RPMI8226 (cell line): Measurements from ENCODE around the gene LDHB.
"Not testable (repeated sequence)": the region's sequence is repeated elsewhere in the genome, so short reads cannot be mapped to it uniquely, and the experiment has no call there.

Experiments used
- DNase-seq: peaks from one replicate; pipeline ENCODE4 v3.0.0-alpha.2; 2015

LDHB gene

DNA sequence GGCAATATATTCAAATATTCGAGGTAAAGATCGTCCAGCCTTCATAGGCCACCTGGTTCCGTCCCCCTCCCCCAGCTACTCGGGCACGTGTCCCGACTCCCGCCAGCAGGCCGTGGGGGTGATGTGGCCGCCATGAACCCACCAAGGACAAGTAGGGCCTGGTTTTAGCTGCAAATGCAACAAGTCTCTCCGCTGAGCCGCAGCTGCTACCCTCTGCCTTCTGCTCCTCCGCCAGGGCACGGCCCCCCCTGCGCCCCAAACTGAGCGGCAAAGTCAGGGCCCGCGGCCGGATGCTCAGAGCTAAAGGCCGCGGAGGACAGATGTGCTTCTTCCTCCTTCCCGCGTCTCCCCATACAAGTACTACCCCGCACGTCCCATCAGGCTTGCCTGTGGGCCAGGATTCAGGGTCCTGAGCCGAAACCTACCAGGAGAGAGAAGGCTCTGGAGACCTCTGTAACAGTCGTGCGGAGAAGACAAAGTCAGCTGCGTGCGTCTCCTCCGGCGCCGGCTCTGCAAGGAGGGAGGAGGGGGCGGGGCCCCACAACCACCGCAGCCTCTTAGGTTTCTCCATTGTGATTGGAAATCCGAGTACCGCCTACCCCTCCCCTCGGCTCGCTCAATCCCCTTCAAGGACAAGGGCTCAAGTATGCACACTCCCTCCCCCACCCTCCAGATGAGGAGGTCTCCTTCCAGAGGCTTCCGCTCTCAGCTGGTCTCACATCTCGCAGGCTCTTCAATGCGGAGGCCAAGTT lies at the start of gene LDHB:
TSS of gene LDHB (minus strand) at position 517 of the 752 bp plus-strand sequence. CDS start 3,171 bp downstream, outside the sequence.
- peak; percentile 96 for DNase-seq

DNA sequence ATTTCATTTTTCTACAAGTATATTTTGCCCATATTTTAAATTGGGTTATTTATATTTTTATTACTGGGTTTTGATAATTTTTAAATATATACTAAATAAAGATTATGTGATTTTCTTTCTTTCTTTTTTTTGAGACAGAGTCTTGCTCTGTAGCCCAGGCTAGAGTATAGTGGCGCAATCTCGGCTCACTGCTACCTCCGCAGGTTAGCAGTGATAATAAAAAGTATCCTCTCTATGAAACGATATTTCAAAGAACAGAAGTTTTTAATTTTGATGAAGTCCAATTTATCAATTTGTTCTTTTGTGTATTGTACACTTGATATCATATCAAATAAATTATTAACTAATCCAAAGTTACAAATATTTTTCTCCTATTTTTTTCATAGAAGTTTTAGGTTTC lies 47.2 kb upstream of the LDHB start:
- no peak for DNase-seq

DNA sequence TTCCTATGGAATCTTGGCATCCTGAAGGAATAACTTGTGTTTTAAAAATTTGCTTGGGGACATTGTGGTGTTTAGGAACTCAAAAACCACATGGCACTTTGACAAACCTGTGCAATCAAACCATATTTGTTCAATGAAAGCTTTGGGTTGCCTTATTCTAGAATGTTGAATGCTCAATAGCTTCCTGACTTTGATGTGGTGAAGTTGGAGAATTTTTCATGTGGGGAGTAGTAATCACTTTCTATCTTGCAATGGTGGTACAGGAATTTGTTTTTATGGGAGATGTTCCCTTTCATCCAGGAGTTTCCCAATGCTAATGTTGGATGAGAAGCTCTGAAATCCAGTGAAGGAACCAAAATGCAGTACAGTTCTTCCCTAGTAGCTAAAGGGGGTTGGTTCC lies 42.2 kb upstream of the LDHB start:
- no peak for DNase-seq

DNA sequence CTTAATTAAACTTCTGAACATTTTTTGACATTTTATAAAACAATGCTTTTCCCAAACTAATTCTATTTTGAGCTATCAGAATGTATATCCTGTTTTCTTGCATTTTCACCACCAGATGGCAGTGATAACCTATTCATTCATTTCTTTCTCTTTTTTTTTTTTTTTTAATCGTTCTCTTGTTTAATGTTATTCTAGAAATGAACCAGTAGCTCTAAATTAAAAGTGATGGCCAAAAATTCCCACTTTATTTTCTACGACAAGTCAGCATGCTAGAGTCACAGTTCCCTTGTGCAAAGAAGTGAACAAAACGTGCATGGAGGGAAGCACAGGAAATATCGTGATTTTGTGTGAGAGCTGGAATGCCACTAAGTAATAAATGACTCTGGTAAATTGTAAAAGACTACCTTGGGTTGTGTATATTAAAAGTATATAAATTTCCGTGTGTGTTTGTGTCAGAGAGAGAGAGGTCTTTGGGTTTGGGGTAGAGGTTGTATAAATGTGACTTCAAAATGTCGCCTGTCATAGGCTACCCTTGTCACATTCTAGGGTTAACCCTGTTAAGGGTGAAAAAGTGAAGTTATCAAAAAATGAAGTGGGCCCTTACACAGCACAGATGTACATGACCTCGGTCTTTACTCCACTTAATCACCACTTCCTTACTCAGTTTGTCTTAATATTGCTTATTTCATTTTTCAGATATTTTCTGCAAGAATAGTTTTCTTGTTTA lies 40.4 kb upstream of the LDHB start:
- DNase-seq: peak; percentile 21

DNA sequence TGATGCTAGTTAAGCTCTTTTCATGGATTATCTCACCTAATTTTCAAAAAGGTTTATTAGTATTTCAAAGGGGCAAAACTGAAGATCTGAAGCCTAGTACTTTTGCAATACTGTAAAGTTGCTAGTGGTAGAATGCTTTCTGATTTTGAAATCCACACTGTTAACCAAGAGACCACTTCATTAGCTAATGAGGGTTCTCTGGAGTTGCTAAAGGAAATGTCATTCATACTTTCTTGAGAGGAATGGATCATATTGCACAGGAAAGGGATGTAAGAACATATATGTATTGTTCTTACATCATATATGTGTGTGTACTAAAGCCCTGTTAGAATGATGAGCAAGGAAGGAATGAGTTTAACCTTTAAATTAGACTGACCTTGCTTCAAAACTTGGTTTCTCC lies 39.0 kb upstream of the LDHB start:
- DNase-seq: no peak

DNA sequence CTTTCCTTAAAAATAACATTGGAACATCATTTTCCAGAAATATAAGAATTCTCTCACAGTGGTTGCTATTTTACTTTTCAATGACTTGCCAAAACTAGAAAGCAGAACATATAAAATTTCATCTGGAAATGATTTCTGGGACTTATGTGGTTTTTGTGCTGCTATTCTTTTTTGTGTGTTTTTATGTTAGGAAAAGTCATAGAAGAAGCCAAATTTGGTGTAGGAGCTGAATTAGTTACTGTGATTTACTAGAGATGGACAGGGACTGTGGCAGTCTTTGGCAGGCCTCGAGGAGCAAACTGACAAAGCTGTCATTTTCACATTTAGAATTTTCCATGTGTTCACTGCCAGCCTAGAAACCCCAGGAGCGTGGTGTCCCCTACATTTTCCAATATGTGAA lies 38.3 kb upstream of the LDHB start:
- no peak for DNase-seq

DNA sequence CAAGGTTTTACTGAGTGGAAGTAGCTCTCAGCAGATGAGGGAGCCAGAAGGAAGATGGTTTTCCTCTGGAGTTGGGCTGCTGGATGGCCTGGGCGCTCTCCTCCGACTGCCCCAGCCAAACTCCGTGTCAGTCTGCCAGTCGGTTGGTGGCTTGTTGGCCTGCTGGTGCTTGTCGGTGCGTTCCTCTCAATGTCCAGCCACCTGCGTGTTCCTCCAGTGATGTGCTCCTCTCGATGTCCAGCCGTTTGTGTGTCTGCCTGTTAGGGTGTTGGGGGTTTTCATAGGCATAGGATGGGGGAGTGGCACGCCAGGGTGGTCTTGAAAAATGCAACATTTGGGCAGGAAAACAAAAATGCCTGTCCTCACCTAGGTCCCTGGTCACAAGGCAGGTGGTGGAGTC lies 37.0 kb upstream of the LDHB start:
- no peak for DNase-seq

DNA sequence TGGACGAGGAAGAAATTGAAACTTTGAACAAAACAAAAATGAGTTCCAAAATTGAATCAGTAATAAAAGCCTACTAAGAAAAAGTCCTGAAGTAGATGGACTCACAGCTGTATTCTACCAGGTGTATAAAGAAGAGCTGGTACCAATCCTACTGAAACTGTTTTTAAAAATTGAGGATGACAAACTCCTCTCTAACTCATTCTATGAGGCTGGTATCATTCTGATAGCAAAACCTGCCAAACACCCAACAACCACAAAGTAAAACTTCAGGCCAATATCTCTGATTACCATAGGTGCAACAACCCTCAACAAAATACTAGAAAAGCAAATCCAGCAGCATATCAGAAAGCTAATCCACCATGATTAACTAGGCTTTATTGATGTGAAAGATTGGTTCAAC lies 33.9 kb upstream of the LDHB start:
- DNase-seq: no peak

DNA sequence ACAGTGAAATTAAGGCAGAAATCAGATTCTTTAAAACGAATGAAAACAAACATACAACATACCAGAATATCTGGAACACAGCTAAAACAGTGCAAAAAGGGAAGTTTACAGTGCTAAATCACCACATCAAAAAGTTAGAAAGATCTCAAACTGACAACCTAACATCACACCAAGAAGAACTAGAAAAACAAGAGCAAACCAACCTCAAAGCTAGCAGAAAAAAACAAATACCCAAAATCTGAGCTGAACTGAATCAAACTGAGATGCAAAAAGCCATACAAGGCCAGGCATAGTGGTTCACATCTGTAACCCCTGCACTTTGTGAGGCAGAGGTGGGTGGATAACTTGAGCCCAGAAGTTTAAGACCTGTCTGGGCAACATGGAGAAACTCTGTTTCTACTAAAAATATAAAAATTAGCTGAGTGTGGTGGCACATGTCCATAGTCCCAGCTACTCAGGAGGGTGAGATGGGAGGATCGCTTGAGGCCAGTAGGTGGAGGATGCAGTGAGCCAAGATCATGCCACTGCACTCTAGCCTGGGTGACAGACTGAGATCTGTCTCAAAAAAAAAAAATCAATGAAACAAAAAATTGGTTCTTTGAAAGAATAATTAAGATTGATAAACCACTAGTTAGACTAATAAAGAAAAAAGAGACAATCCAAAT lies 33.2 kb upstream of the LDHB start:
- DNase-seq: no peak

DNA sequence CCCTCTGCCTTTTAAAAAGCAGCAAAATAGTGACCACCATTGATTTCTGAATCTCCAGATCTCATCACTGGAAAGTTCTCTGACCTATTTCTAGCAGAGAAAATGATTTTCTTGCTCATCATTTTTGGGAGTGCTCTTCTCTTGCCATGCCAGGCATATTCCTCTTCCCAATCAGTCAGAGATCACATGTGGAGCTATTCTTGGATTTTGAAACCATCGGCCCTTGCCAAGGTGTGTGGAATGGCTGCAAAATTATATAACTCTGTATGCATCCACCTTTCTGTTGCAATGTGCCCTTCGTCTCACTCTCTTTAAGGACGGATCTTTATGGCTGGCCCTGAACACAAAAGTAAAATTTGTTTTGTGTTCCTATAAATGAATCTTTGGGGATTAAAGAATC lies 25.5 kb upstream of the LDHB start:
- no peak for DNase-seq

DNA sequence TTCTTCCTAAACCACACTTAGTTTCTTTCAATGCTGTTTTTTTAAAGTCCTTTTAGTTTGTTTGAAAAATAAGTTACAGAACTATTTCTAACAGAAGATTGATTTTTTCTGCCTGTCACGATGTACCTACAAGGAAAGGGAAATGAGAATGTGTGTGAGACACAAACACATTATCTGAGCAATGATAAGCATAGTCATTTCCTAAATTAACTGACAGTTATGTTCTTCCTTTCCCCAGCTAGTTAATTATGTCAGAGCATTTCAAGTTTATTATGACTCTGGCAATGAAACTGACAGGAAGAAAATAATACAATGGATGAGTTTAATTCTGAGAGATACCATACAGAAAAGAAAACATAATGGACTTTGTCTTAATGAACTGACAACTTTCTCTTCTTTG lies 21.3 kb upstream of the LDHB start:
- DNase-seq: no peak

DNA sequence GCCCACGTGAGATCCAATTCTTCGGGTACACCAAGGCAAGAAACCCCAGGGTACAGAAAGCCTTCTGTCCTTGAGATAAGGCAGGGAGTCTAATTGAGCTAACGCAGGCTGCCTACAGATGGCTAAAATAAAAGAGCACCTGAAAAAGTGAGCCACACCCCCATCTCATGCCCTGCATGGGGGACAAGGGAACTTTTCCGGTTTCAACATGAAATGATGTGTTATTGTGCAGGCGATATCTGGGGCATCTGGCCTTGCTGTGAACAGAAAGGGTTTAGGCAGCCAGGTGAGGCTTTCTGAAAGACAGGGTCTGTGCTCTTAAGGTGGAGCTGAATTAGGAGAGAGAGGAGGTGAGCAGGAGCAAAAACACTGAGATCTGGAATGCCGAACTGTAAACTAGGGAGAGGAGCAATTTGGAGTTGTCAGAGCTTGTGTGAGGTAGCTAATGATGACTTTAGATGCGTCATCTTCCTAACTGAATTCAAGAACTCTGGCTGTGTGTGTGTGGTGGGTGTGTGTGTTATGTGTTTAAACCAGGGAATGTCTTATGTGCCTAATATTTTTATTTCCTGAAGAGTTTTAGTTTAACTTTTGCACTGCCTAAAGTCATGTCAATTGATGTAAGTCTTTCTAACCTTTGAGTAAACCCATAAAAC lies 20.1 kb upstream of the LDHB start:
- no peak for DNase-seq

DNA sequence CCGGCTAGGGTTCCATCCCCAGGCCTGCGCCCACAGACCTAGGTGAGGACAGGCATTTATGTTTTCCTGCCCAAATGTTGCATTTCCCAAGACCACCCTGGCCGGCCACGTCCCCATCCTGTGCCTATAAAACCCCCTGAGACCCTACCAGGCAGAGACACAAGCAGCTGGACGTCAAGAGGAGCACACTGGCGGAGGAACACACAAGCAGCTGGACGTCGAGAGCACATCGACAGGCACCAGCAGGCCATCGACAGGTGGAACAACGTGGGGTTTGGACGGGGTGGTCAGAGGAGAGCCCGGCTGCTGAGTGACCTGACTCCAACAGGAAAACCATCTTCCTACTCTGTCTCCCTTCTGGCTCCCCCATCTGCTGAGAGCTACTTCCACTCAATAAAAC lies 19.6 kb upstream of the LDHB start:
- no peak for DNase-seq

DNA sequence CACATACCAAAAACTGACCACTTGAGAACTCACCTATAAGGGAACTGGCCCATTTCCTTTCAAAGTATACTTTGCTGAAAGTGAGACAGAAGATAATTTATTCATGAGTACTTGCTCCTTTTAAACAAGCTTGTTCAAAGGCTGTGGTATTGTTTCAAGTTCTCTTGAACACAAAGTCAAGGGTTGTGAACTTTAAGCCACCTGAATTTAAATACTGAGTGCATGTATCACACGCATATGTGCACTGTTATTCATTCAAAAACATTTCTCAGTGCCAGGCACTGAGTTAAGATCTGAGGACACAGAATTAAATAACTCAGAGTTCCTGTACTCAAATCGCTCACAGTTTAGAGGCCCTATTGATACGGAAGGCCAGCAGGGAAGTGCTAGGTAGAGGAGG lies 19.1 kb upstream of the LDHB start:
- no peak for DNase-seq

DNA sequence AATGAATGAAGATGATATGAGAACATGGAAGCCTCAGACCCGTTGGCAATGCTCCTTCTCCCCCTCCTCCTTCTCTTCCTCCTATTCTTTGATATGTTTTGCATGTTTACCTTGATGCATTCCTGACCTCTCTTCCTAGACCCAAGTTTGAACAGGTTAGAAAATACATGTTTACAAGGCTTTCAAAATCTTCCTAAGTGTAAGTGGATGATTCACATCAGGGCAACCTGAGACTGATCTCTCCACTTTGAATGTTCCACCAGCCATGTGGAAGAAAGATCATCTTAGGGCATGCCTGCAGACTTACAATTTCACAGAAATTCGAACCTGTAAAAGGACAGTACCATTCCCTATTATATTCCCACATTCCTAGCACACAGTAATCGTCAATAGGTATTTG lies 18.0 kb upstream of the LDHB start:
- no peak for DNase-seq

DNA sequence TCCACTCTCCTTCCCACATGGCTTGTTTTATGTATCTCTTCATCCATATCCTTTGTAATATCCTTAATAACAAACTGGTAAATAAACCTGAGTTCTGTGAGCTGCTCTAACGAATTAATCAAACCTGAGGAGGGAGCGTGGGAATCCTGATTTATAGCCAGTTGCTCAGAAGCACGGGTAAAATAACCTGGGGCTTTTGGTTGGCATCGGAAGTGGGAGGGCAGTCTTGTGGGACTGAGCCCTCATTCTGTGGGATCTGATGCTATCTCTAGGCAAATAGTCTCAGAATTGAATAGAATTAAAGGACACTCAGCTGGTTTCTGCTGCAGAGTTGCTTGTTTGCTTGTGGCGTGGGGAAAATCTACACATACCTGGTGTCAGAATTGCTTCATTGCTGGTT lies 17.5 kb upstream of the LDHB start:
- no peak for DNase-seq

DNA sequence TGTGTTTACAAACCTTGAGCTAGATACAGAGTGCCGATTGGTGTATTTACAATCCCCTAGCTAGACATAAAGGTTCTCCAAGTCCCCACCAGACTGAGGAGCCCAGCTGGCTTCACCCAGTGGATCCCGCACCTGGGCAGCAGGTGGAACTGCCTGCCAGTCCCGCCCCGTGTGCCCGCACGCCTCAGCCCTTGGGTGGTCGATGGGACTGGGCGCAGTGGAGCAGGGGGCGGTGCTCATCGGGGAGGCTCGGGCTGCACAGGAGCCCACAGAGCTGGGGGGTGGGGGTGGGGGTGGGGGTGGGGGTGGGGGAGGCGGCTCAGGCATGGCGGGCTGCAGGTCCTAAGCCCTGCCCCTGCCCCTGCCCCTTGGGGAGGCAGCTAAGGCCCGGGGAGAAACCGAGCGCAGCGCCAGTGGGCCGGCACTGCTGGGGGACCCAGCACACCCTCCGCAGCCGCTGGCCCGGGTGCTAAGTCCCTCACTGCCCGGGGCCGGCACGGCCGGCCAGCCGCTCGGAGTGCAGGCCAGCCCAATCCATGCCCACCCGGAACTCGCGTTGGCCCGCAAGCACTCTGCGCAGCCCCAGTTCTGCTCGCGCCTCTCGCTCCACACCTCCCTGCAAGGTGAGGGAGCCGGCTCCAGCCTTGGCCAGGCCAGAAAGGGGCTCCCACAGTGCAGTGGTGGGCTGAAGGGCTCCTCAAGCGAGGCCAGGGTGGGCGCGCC lies 16.3 kb upstream of the LDHB start:
- not testable (repeated sequence) for DNase-seq

DNA sequence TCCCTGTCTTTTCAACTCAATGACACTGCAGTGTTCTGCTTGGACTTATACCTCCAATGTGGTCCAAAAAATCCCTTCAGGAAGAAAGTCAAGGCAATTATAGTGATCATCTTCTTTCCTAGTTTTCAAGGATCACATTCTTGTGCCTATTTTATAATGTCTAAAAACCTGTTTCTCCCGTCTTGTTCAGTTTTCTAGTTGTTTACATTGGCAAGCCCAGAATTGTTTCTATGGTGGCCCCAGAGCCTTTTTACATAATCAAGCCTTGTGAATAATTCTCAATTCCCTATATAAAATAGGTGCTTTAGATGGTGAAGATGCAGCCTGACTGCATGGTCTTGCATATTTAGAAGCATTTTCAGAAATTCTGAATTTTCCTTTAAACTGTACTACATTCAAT lies 14.5 kb upstream of the LDHB start:
- no peak for DNase-seq

DNA sequence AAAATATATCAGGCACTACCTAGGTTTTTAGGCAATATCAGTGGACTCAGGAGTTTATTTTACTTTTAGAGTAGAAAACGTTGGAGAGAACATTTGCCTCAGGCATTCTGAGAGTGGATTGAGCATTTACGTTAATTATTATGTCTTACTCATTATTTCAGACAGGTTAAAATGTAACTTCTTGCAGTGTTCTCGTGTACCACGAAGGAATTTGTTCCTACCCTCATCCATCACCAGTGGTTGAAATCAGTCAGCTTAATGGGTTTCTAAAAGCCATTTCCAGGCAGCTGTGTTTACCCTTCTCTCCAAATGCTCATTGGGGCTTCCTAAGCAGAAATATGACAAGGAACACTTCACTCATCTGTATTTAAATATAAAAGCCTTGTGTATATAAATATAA lies 9.1 kb upstream of the LDHB start:
- no peak for DNase-seq

DNA sequence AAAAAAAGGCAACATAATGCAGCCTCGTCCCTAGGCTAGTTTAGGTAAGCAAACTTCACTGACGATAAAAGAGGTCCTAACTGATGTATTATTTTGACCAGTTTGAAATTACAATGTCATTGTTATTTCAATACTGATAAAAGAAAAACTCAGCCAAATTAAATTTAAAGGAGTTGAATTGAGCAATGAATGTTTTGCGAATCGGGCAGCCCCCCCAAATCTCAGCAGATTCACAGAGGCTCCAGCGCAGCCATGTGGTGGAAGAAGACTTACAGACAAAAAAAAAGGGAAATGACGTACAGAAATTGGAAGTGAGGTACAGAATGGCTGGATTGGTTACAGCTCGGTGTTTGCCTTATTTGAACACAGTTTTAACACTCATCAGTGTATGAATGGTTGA lies 8.2 kb upstream of the LDHB start:
- no peak for DNase-seq

DNA sequence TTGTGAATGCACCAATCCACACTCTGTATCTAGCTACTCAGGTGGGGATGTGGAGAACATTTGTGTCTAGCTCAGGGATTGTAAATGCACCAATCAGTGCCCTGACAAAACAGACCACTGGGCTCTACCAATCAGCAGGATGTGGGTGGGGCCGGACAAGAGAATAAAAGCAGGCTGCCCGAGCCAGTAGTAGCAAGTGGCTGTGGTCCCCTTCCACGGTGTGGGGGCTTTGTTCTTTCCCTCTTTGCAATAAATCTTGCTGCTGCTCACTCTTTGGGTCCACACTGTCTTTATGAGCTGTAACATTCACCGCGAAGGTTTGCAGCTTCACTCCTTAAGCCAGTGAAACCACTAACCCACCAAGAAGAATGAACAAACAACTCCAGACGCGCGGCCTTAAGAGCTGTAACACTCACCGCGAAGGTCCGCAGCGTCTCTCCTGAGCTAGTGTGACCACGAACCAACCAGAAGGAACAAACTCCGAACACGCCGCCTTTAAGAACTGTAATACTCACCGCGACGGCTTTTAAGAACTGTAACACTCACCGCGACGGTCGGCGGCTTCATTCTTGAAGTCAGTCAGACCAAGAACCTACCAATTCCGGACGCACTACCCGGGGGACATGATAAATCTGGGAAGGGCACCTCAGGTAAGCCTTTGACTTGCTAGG lies 4.6 kb upstream of the LDHB start:
- DNase-seq: no peak

DNA sequence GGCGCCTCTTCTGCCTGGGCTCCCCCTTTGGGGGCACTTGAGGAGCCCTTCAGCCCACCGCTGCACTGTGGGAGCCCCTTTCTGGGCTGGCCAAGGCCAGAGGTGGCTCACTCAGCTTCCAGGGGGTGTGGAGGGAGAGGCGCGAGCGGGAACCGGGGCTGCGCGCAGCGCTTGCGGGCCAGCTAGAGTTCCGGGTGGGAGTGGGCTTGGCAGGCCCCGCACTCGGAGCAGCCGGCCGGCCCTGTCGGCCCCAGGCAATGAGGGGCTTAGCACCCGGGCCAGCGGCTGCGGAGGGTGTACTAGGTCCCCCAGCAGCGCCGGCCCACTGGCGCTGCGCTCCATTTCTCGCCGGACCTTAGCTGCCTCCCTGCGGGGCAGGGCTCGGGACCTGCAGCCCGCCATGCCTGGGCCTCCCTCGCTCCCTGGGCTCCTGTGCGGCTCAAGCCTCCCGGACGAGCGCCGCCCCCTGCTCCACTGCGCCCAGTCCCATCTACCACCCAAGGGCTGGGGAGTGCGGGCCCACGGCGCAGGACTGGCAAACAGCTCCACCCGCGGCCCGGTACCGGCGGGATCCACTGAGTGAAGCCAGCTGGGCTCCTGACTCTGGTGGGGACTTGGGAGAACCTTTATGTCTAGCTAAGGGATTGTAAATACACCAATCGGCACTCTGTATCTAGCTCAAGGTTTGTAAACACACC lies 3.9 kb upstream of the LDHB start:
- not testable (repeated sequence) for DNase-seq
